Spleen (tissue), 11 donors: ENCODE results near the gene CCNF. TPM values are rescaled to one million over a fixed set of nuclear protein-coding genes. Genes with fewer than 3 reads are reported as not detected.

Source experiments
- DNase-seq: peaks from one replicate; pipeline ENCODE4 v3.0.0-alpha.2; 2020
- H3K27ac ChIP-seq, 8 donors: fragments of 200-600 bp; sonication (generic) in 7 of 8; 1 replicate in 4 of 8; 2 replicates in 4 of 8; pipeline versions ENCODE4 v1.5.0 to v1.8.0; 2016 to 2021; ENCODE audit warnings: inconsistent platforms in 4 of 8, mild to moderate bottlenecking in 4 of 8, moderate library complexity in 1 of 8
- H3K27me3 ChIP-seq, 7 donors: fragments of 200-600 bp; sonication (generic) in 6 of 7; replicated peaks in 1 of 7; 1 replicate in 4 of 7; 2 replicates in 3 of 7; pipeline versions ENCODE4 v1.5.0 to v1.8.0; 2016 to 2021; ENCODE audit warnings: inconsistent platforms in 3 of 7, mild to moderate bottlenecking in 1 of 7
- H3K36me3 ChIP-seq, 6 donors: fragments of 200-600 bp; sonication (generic) in 5 of 6; 1 replicate in 4 of 6; 2 replicates in 2 of 6; pipeline versions ENCODE4 v1.5.0 to v1.8.0; 2016 to 2021; ENCODE audit warnings: inconsistent platforms in 2 of 6
- H3K4me1 ChIP-seq, 6 donors: fragments of 200-600 bp; sonication (generic) in 5 of 6; 1 replicate in 3 of 6; 2 replicates in 3 of 6; pipeline versions ENCODE4 v1.5.0 to v1.8.0; 2016 to 2021; ENCODE audit warnings: inconsistent platforms in 3 of 6
- H3K4me3 ChIP-seq, 8 donors: fragments of 200-600 bp; sonication (generic) in 7 of 8; 1 replicate in 4 of 8; 2 replicates in 4 of 8; pipeline versions ENCODE4 v1.5.0 to v1.8.0; 2016 to 2021; ENCODE audit warnings: inconsistent platforms in 4 of 8, mild to moderate bottlenecking in 4 of 8, moderate library complexity in 2 of 8
- H3K9me3 ChIP-seq, 8 donors: fragments of 200-600 bp; sonication (generic) in 7 of 8; 1 replicate in 4 of 8; 2 replicates in 4 of 8; pipeline versions ENCODE4 v1.5.0 to v1.8.0; 2016 to 2021; ENCODE audit warnings: inconsistent platforms in 4 of 8
- POLR2A ChIP-seq, 3 donors: fragments of 450-650 bp; IDR thresholded peaks; one replicate each; pipeline ENCODE4 v1.5.1; 2017; ENCODE audit warnings: antibody characterized with exemption in 3 of 3, mild to moderate bottlenecking in 1 of 3
- POLR2AphosphoS5 ChIP-seq, 3 donors: sonication (generic); formaldehyde crosslinking; IDR thresholded peaks; one replicate each; pipeline ENCODE4 v1.5.1; 2017; ENCODE audit warnings: antibody characterized with exemption in 3 of 3
- WGBS, 5 donors: extraction: QIAGEN DNeasy Blood & Tissue Kit in 3 of 5; methylation state at CpG; one replicate each; pipeline versions ENCODE4 v1.1.5 to v1.1.7; 2013 to 2018; 5-methylcytosine and 5-hydroxymethylcytosine counted together
- intact Hi-C: fragments of 100-400 bp; cut with DNase I; formaldehyde crosslinking; loops from one replicate; pipeline ENCODE4 v1.15.0; 2023; ENCODE audit warnings: low total_unique reads
- polyA plus RNA-seq, 3 donors: library from polyadenylated mRNA; stranded (reverse); fragments of 200-250 nt; gene quantifications; one replicate each; pipeline ENCODE4 v1.2.1, GENCODE V29; 2013
- total RNA-seq, 7 donors: library from RNA; depleted of rRNA in 3 of 7; stranded (reverse); fragments of >200 nt in 3 of 7; fragmentation: NEBNext Ultra II Directional in 4 of 7; extraction: Animal tissue kit (Norgen Biotek cat#: 25700) in 4 of 7; gene quantifications; one replicate each; pipeline versions ENCODE4 v1.1.0 to v1.2.1, GENCODE V29; 2016 to 2021
- TF ChIP-seq, protein P1 (sequence below), 11 experiments: fragments of 200-600 bp in 7 of 11; fragments of 450-650 bp in 4 of 11; sonication (generic) in 4 of 11; IDR thresholded peaks in 8 of 11; conservative IDR thresholded peaks in 3 of 11; 1 replicate in 7 of 11; 2 replicates in 4 of 11; pipeline versions ENCODE4 v1.4.0 to v1.8.0; 2016 to 2021; ENCODE audit warnings: antibody characterized with exemption in 11 of 11, inconsistent platforms in 4 of 11, mild to moderate bottlenecking in 1 of 11
- donor health status: healthy with polysubstance abuse.
- donor health status: DM: no; HTN: no; CAD: no; lungs with moderate emphysema.
- donor health status: DM: no; HTN: no; CAD: no.
- donor health status: Bipolar disorder and iron deficiency.
- donor health status: healthy.
- donor health status: DM: no; HTN: no; CAD: no.
- donor health status: DM: yes; HTN: yes; CAD: no.

The CCNF gene
- total and polyA plus RNA-seq, 10 donors, result 1.5 to 11.1 (median 4.7) TPM

- Histone ChIP-seq H3K4me1 (peaks cover 0 to 16% (median 5%) of the 10 kb centered on the region in 6 donors), H3K36me3 (peaks cover 0 to 51% (median 17%) of the 10 kb centered on the region in 6 donors), H3K27ac (no peak overlapping the region), H3K4me3 (no peak overlapping the region), H3K9me3 (no peaks in the 10 kb centered on the region), H3K27me3 (no peaks in the 10 kb centered on the region)
- DNase-seq, result no peak
- WGBS, 5 donors, result 93 to 95% (median 95%) methylated on average over 5 of the region's 5 CpGs
- intact Hi-C loops, result loop anchor here (10.0 kb wide), 1 partner anchor 60 kb away; no protein-coding TSS in a partner anchor
- TF ChIP-seq POLR2A (IDR thresholded peaks at IDR 0.05), result no peak
- no peak for TF ChIP-seq POLR2AphosphoS5 (IDR thresholded peaks at IDR 0.05)
- TF ChIP-seq, protein P1, sequence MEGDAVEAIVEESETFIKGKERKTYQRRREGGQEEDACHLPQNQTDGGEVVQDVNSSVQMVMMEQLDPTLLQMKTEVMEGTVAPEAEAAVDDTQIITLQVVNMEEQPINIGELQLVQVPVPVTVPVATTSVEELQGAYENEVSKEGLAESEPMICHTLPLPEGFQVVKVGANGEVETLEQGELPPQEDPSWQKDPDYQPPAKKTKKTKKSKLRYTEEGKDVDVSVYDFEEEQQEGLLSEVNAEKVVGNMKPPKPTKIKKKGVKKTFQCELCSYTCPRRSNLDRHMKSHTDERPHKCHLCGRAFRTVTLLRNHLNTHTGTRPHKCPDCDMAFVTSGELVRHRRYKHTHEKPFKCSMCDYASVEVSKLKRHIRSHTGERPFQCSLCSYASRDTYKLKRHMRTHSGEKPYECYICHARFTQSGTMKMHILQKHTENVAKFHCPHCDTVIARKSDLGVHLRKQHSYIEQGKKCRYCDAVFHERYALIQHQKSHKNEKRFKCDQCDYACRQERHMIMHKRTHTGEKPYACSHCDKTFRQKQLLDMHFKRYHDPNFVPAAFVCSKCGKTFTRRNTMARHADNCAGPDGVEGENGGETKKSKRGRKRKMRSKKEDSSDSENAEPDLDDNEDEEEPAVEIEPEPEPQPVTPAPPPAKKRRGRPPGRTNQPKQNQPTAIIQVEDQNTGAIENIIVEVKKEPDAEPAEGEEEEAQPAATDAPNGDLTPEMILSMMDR (IDR thresholded peaks at IDR 0.05 in 8 of 11, conservative IDR thresholded peaks at IDR 0.05 in 3 of 11), result no peak
These were observed 65.8 kb downstream of the CCNF start for GRCh38 chr16:2495041-2495440.

DNA sequence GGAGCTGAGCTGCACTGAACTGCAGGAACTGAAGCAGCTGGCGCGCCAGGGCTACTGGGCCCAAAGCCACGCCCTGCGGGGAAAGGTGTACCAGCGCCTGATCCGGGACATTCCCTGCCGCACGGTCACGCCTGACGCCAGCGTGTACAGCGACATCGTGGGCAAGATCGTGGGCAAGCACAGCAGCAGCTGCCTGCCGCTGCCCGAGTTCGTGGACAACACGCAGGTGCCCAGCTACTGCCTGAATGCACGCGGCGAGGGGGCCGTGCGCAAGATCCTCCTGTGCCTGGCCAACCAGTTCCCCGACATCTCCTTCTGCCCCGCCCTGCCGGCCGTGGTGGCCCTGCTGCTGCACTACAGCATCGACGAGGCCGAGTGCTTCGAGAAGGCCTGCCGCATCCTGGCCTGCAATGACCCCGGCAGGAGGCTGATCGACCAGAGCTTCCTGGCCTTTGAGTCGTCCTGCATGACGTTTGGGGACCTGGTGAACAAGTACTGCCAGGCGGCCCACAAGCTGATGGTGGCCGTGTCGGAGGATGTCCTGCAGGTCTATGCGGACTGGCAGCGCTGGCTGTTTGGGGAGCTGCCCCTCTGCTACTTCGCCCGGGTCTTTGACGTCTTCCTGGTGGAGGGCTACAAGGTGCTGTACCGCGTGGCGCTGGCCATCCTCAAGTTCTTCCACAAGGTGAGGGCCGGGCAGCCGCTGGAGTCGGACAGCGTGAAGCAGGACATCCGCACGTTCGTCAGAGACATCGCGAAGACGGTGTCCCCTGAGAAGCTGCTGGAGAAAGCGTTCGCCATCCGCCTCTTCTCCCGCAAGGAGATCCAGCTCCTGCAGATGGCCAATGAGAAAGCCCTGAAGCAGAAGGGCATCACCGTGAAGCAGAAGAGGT is 67.2 kb downstream of the CCNF start:
- intact Hi-C loops, result loop anchor here (10.0 kb wide), 1 partner anchor 62 kb away; no protein-coding TSS in a partner anchor
- WGBS, 5 donors, result 92 to 96% (median 95%) methylated on average over 35 to 62 of the region's 62 CpGs
- Histone ChIP-seq H3K27me3 (no peaks in the 10 kb centered on the region), H3K4me3 (no peak overlapping the region), H3K27ac (no peak overlapping the region), H3K9me3 (no peaks in the 10 kb centered on the region), H3K36me3 (peaks cover 0 to 47% (median 17%) of the 10 kb centered on the region in 6 donors), H3K4me1 (peaks cover 5 to 26% (median 10%) of the 10 kb centered on the region in 6 donors)
- TF ChIP-seq POLR2AphosphoS5 (IDR thresholded peaks at IDR 0.05) (no peak), POLR2A (IDR thresholded peaks at IDR 0.05) (no peak)
- TF ChIP-seq, protein P1 (IDR thresholded peaks at IDR 0.05 in 8 of 11, conservative IDR thresholded peaks at IDR 0.05 in 3 of 11), result no peak
- DNase-seq, result peak; percentile 69

DNA sequence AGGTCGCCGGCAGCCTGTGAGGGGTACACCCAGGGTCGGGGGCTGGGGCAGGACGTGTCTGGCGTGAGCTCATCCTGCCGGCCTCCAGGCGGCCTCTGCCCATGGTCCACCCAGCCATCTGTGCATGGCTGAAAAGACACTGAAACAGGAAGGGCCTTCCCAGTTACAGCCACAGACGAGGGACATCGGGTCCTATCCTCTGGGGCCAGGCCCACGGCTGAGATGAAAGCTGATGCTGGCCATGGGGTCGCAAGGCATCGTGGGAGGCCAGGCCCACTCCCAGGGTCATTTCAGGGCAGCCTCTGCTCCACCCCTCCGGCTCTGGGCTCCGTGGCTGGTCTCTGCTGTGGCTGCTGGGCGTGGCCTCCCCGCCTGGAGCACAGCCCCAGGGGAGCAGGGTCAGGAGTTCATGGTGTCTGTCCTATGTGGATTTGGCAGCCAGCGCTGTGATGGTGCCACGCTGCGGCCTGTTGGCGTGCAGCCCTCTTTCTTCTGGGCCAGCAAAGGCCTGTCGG is 67.9 kb downstream of the CCNF start:
- 60 to 80% (median 74%) methylated on average over 12 to 21 of the region's 21 CpGs for WGBS, 5 donors
- no peak overlapping the region for H3K4me3 ChIP-seq
- H3K36me3 ChIP-seq, result peaks cover 0 to 47% (median 17%) of the 10 kb centered on the region in 6 donors
- H3K4me1 ChIP-seq, result peaks cover 10 to 33% (median 16%) of the 10 kb centered on the region in 6 donors
- intact Hi-C loops, result loop anchor here (10.0 kb wide), 1 partner anchor 62 kb away; no protein-coding TSS in a partner anchor
- H3K27ac ChIP-seq, result peak overlapping the region in 1 of 8 donors; percentile 21
- TF ChIP-seq POLR2A (IDR thresholded peaks at IDR 0.05), result no peak
- TF ChIP-seq, protein P1 (IDR thresholded peaks at IDR 0.05 in 8 of 11, conservative IDR thresholded peaks at IDR 0.05 in 3 of 11), result no peak
- peak in 2 of 3 donors; percentile 23 to 58 for TF ChIP-seq POLR2AphosphoS5 (IDR thresholded peaks at IDR 0.05)
- no peaks in the 10 kb centered on the region for H3K9me3 ChIP-seq
- no peaks in the 10 kb centered on the region for H3K27me3 ChIP-seq
- peak; percentile 72 for DNase-seq
